HG03280 (cell line): ENCODE results near the gene CDH19.

Experiments
- ATAC-seq: cut with Tn5 transposase; IDR thresholded peaks from one replicate; pipeline ENCODE4 v1.9.1; 2021; ENCODE audit warnings: mild to moderate bottlenecking, moderate library complexity; ENCODE audit not compliant: unreplicated experiment

Gene CDH19

DNA sequence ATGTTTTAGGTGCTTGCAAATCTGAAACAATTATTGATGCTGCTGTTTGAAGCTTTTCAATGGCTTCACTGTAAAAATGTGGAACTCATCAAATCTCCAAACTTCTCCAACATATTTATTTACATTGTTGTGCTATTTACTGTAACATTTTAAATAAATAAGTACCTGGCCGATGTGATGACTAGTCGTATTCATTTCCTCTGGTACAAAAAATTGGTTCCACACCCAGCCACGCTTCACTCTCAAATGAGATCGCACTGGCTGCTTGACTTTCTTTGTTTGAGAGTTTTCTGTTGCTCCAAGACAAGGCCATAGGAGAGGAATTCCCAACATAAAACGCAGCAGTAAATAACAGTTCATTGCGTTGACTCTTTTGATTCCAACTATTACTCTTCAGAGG lies 32.0 kb downstream of the CDH19 start:
- ATAC-seq = no peak

DNA sequence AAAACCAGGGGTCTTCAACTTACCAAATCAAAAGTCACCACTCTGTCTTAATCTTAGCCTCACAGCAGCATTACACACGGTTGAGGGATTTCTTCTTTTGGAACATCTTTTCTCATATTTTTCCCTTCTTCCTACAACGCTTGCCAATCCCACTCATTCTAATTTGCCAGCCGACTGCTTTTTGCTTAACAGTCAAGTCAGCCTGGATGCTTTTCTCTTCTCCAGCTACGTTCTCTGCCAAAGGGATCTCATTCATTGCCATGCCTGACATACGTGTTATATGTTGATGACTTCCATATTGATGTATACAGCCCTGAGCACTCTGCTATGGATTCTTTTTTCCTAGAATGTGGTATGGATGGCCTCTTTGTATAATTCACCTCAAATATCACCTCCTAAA lies 37.3 kb downstream of the CDH19 start:
- no peak for ATAC-seq

DNA sequence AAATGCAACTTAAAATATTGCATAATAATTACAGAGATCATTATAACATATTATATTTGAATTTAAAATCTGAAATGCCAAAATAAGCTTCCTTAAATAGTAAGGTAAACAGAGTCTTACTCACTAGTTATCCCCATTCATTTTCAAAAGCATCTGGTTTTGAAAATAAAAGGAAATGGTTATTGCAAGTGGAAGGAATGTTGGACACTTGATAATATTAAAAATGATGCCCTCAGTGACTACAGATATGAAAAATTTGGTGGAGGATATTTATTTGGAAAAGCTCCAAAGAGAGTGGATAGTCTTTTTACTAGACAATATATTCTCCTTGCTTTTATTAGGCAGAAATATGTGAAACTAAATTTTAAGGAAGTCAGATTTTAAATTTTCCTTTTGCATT lies 39.7 kb downstream of the CDH19 start:
- no peak for ATAC-seq

DNA sequence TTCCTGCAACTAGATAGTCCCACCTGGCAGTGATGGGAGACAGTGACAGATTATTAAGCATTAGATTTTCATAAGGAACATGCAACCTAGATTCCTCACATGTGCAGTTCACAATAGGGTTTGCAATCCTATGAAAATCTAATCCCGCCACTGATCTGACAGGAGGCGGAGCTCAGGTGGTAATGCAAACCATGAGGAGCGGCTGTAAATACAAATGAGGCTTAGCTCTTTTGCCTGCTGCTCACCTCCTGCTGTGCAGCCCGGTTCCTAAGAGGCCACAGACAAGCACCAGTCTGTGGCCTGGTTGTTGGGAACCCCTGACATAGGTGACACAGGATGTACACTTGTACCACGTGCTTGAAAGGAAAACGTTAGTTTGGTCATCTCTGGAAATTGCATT lies 41.6 kb downstream of the CDH19 start:
- no peak for ATAC-seq

DNA sequence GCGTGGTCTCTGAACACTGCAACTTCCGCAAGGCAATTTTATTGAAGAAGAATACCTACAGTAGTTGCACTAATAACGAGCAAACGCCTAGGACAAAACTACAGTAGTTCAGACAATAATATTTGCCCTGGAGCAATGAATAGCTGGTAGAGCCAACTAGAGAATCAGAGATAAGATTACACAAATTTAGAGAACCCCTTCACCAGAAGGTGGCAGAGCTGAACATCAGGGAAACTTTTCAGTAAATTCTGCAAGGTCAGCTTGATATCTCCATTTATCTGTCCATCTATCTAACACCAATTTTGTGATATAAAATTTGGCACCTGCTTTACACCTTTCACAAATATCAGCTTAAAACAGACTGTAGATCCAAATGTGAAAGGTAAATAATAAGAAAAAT lies 43.8 kb downstream of the CDH19 start:
- no peak for ATAC-seq

DNA sequence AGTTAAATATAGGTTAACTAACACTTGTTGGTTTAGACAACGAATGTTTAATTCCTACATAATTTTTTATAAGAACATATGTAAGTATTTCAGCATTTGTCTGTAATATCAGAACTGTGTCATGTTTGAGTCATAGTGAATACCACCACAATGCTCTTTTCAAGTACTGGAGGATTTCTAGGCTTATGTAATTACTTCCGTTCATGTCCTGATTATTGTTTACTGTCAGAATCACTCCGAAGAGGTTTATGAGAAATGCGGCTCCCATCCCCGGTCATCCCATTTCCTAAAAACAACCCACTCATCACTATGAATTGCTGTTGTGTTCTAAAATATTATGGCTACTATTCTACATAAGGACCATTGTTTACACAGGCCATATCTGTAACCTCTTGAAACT lies 45.1 kb downstream of the CDH19 start:
- no peak for ATAC-seq

DNA sequence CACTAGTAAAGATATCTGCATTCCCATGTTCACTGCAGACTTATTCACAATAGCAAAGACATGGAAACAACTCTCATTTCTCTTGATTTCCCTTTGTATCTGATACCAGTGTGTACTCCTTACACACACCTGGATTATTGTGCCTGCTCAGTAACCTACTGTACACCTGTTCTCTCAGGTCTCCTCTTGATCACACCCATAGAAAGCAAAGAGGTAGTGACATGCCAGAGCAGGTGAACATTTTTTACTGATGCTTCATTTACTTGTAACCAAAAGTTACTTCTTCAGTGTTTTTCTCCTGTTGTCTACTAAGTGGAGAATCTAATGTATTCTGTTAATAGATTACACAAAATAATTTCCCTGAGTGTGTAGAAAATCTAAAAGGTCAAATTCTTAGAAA lies 46.8 kb downstream of the CDH19 start:
- no peak for ATAC-seq

DNA sequence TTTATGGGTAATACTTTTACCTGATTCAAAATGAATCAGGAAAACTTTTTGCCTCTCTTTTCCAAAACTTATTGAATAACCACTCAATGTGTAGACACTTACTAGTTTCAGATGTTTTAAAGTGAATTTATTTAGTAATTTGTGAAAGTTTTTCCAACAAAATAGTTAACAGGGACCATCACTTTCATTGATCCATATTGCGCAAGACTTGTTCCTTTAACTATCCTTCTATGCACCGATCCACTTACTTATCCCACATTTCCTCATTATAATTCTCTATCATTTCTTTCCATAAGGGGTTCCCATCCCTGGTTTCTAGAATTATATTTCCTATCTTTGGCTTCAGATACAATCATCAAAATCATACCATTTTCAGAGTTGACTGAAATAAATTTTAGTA lies 48.3 kb downstream of the CDH19 start:
- no peak for ATAC-seq

DNA sequence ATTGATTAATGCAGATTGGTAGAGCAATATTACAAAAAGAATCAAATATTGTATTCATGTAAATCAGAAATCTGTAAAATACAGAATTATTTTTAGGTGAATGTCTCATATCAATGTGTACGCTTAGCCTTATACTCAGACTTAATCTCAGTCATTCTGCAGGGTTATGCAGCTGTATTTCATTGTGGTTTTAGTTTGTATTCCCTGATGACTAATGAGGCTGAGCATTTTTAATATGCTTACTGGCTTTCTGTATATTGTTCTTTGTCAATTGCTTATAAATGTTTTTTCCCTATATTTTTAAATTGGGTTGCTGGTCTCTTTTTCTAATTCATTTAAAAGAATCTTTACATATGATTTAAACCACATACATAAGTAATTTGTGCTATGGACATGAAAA lies 50.1 kb downstream of the CDH19 start:
- no peak for ATAC-seq

DNA sequence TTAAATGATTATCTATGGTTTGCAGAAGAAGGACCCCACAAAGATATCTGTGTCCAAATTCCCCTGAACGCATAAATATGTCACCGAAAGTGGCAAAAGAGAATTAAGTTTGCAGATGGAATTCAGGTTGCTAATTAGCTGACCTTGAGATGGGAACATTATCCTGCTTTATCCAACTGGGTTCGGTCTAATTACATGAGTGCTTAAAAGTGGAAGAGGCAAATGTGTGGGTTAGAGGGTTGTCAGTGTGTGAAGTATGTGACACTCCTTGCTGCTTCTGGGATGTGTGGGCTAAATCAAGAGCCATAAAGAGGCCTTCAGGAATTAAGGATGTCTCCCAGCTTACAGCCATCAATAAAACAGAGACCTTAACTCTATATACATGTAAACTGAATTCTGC lies 53.5 kb downstream of the CDH19 start:
- ATAC-seq = no peak

DNA sequence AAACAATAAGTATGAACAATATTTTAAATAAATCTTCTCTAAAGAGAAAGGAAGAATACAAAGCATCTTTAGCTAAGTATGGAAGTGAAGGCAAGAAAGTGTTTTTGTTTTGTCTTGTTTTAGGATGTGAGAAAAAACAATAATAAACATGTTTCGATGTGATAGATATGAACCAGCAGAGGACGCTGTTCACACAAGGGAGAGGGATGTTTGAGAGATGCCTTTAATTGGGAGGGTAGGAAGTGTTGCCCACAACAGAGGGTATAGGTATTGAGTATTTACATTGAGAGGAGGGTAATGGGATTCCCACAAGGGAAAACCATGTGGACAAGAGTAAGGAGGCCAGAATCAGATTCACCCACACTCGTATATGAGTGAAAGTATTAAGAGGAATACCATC lies 55.1 kb downstream of the CDH19 start:
- ATAC-seq = no peak

DNA sequence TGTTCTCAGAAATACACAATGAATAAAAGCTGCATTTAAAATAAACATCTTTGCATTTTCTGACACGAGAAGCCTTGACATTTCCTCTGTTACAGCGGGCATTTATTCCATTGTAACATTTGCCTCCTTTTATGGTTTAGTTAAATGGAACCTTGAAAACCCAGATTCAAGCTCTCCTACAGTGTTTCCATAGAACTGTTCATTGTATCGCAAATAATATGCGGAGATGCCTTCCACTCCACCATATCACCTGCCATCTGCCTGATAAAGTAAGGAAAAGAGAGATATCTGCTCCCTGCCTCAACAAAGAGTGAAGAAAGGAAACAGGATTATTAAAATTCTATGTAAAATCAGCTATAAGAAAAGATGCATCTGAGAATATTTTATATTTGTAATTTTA lies 69.8 kb downstream of the CDH19 start:
- no peak for ATAC-seq

DNA sequence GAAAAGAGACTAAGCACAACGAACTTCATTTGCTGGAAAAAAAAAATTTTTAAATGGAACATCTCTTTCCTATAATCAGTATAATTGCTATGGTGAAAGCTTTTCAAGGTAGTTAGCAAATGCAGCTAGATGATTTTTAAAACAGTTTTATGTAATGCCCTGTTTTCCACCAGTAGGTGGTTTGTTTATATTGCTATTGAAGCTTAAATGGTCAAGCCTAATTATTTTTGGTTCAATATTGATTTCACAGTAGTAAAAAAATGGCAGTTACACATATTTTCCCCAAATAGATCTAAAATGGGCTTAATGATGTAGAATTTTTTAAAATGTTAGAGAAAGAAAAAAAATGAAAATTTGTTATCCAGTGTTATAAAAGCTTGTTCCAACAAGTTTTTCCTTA lies 70.2 kb downstream of the CDH19 start:
- ATAC-seq = no peak

DNA sequence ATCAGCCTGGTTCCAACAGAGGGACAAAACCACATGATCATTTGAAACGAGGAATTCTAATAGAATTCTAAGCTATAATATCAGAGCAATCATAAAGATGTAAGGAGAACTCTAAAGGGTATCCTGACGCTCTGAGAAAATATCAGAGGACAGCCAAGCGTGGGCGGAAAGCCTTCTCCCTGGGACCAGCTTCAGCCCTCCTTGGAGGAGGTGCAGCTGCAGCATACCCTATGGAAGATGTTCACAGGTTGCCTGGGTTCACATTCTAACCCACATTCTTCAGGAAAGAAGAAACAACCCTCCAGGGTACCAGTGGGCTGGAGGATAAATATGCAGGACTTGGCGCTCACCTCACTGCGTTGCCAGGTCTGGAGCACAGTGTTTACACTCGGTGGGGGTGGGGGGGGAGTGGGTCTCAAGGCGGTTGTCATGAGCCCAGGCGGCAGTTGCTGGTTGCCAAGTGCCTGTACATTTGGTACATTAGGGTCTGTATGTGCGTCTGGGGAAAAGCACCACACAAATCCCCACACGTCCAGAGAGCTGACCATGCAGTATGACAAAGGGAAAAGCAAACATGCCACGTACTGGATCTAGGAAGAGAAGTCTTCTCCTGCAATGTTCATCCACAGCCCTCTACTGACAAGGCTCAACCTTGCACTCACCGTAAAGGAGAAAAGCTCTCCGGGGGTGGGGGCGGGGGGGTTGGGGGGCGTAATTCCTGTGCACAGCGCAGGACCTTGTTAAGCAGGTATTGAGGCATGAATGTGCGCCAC lies 80.5 kb downstream of the CDH19 start:
- no peak for ATAC-seq

DNA sequence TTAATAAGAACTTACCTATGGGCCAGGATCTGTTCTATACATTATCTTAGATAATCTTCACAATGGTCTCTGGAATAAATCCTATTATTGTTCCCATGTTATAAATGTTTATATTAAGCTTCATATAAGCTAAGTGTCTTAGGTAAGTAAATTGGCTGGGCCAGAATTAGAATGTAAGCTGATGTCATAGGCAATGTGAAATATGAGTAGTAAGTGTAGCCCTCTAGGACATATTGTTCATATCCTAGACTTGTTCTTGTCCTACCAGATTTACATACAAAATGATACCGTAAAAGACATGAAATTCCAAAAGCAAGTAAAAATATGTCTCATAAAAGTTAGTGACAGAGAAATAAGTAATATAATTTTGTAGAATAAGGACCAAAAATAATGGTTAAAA lies 89.9 kb downstream of the CDH19 start:
- no peak for ATAC-seq

DNA sequence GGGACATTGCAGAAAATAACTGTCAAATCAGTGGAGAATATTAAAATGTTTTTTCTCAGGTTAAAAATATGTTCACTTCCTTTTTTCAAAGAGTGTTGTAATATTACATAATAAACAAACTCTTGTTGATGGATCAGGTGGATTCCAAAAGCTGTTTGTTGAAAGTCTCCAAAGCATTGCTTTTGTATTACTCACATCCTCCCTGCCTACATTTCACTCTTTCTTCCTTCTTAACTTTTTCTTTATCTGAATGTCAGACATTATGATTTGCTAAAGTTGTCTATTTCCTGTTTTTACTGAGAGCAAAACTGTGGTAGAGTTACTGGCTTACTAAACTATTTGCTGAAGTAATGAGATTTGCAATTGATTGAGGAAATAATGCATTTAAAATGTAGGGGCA lies 92.1 kb downstream of the CDH19 start:
- no peak for ATAC-seq

DNA sequence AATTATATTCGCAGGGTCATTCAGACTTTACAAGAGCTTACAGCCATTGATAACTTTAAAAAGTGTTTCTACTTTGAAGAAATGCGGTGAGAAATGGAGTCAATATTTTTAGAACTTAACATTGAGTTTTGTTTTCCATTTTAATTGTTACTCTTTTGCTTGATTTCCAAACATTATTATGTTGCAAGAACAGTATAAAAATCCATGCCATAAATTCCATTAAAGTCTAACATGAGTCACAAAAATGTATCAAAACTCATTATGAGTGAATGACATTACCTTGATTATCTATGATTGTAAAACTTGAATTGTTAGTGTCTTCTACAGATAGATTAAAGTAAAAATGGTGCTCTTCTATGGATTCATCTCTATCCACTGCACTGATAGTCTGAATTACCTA lies 92.6 kb downstream of the CDH19 start:
- no peak for ATAC-seq

DNA sequence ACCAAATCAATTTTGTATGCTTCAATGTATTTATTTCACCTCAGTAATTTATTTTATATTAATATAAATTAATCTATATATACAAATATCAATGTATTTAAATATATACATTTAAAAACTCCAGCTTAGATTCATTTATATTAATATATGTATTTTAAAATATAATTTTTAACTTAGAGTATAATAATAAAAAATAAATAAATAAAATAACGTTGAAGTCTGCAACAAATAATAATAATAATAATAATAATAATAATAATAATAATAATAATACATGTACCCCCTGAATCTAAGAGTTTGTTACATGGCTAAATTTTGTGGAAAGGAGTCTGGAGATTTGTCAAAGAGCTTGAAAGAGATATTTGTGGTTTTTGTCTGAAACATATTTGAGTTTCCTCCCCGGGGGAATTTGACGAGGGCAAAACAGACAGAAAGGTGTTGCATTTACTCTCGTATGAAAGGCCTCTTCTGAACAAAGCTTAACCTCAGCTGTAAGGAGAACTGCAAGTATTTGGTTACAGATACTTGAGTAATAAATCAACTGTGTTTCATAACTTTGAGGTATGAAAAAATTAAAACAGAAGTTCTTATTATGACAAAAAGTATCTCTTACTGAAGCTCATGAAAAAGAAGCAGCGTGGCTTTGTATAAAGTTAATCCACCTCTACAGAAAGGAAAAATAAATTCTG lies 93.4 kb downstream of the CDH19 start:
- no peak for ATAC-seq

DNA sequence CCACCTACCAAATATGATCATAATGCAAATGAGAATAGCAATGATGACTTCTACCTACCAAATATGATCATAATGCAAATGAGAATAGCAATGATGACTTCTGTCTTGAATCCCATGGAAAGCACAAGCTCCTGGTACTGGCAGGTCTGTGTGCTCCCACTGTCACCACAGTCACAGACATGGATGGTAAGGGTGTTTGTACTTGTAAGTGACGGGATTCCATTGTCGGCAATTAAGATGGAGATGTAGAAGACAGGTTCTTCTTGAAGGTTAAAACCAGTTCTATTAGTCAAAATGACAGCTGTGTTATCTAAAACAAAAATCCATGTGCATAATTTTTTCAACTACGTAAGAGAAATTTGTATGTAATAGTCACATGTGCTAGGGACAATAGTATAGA lies 95.0 kb downstream of the CDH19 start:
- ATAC-seq = no peak

DNA sequence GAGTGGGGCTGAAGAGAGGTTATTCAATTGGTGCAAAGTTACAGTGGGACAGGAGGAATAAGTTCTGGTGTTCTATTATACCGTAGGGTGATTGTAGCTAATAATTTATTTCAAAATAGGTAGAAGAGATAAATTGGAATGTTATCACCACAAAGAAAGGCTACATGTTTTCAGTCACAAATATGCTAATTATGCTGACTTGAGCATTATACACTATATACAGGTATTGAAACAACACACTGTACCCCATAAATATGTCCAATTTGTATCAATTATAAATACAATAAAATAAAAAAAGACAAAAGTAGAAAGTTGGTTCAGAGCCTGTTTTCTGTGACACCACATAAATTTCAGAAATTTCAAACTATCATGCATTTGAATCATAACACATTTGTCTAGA lies 97.7 kb downstream of the CDH19 start:
- ATAC-seq = no peak

DNA sequence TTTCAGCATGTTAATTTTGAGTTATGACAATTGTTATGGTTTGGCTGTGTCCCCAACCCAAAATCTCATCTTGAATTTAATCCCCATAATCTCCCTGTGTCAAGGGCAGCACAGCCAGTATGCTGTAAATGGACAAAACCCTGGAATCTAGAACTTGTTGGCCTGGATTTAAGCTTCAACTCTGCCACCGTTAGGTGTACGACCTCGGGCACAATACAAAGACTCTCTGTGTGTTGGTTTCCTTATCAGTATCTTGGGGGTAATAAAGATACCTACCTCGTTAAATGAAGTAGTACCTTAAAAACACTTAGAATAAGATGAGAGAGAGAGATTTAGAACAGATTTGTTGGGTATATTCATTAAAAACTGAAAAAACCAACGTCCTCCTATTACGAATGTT lies 106.5 kb downstream of the CDH19 start:
- no peak for ATAC-seq

DNA sequence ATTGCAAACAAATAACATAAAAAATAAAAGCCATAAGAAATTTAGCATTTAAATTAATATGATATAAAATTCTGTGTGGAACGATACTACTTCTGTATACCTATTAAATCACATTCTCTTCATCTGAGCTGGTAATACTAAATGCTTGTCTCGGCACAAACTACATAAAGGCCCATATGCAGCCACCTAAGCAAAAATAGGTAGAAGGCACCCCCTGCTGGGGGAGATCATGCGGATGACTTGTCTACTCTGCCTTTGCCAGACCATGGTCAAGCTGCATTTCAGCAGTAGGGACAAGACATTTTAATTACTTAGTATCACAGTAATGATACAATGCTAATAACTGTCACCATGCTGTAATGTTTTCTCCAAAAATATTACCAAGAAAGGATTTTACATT lies 108.0 kb downstream of the CDH19 start:
- ATAC-seq = no peak

DNA sequence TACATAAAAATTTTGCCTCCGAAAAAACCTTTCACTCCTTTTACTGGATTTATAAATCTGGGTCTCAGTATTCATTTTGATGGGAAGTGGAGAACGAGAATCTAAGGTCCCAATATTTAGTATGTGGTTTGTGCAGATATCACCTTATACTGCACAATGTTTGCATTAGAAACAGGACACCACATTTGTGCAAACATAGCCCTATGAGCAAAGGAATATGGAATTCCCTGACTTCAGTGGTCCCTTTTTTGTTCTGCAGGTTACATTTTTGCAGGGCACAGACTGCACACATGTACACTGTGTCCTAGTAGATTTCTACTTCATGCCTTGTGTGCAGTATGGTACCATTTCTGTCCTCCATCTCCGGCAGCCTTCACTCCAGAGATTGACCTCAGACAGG lies 130.0 kb downstream of the CDH19 start:
- no peak for ATAC-seq
